ENCODE data around the gene DNAJB13. TPM values are rescaled to one million over a fixed set of nuclear protein-coding genes. Genes with fewer than 3 reads are reported as not detected.

Gene DNAJB13
- polyA plus RNA-seq, 1 of the 3 experiments (the other 2 are of a cell fraction): 0.51 TPM

DNA sequence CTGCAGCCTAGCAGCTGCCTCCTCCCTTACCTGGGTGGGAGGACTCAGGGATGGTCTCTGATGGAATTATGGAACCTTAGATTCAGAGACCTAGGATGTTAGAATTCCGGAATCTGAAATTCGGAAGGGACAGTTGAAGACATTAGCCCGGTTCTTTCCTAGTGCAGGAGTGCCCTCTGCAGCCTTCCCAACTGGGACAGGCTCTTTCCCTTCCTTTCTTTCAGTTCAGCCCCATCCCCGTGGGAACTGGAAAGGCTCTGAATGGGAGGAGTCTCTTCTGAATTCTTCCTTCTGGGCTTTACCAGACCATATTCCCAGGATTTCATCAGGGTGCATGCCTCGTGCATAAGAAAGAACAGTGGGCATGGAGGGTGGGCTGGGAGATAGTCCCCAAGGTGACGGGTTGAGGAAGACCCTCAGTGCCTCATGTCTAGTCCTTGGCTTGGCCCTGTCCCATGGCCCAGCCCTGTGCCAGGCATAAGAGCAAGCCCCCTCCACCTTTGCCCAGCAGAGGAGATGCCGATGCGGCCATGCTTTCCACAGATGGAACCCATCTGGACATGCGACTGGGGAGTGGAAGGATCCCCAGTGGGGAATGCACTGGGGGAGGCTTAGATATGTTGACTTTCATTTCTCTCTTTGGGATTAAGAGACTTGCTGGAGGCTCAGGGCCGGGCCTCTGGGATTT, 14.4 kb downstream of the DNAJB13 start:
- ChIA-PET POLR2A (no interaction called here), CTCF (interaction anchor here (0.6 to 3.4 kb wide), 16 partner anchors 9 to 606 kb away, joined by 3 to 21 read pairs (median 6); partner anchors contain the start of genes C2CD3, PPME1 and UCP2)
- H3K4me3 ChIP-seq (ENCODE audit: low read depth in 2 of 2, low read length in 1 of 2): no peak overlapping the region
- no peaks in the 10 kb centered on the region for H3K9me2 ChIP-seq
- H3K4me2 ChIP-seq: peak overlapping the region; percentile 71
- H3K27ac ChIP-seq (ENCODE audit: low read depth in 2 of 2, low read length in 1 of 2): no peak overlapping the region
- peaks cover 5 to 8% of the 10 kb centered on the region in 2 experiments; a peak in 2 of 4 replicates for H3K4me1 ChIP-seq (ENCODE audit: control insufficient read depth in 1 of 2, insufficient read depth in 2 of 2, low read depth in 1 of 2, low read length in 1 of 2)
- H3F3A ChIP-seq (replicated peaks; ENCODE audit: insufficient read depth): no peaks in the 10 kb centered on the region
- H3K9me3 ChIP-seq: no peaks in the 10 kb centered on the region
- no peaks in the 10 kb centered on the region for H4K20me1 ChIP-seq (ENCODE audit: insufficient read depth)
- H3K36me3 ChIP-seq (replicated peaks in 1 of 2; ENCODE audit: control insufficient read depth in 1 of 2, insufficient read depth in 2 of 2, low read length in 1 of 2): no peaks in the 10 kb centered on the region
- 74% methylated on average over 9 of the region's 10 CpGs for WGBS (ENCODE audit: low lambda C conversion rate)
- no peak overlapping the region for H3K9ac ChIP-seq
- H3K27me3 ChIP-seq (ENCODE audit: insufficient read depth): no peaks in the 10 kb centered on the region
- no peak for TF ChIP-seq FOXM1 (IDR thresholded peaks at IDR 0.05; ENCODE audit: low read depth)
- TF ChIP-seq, protein P1, sequence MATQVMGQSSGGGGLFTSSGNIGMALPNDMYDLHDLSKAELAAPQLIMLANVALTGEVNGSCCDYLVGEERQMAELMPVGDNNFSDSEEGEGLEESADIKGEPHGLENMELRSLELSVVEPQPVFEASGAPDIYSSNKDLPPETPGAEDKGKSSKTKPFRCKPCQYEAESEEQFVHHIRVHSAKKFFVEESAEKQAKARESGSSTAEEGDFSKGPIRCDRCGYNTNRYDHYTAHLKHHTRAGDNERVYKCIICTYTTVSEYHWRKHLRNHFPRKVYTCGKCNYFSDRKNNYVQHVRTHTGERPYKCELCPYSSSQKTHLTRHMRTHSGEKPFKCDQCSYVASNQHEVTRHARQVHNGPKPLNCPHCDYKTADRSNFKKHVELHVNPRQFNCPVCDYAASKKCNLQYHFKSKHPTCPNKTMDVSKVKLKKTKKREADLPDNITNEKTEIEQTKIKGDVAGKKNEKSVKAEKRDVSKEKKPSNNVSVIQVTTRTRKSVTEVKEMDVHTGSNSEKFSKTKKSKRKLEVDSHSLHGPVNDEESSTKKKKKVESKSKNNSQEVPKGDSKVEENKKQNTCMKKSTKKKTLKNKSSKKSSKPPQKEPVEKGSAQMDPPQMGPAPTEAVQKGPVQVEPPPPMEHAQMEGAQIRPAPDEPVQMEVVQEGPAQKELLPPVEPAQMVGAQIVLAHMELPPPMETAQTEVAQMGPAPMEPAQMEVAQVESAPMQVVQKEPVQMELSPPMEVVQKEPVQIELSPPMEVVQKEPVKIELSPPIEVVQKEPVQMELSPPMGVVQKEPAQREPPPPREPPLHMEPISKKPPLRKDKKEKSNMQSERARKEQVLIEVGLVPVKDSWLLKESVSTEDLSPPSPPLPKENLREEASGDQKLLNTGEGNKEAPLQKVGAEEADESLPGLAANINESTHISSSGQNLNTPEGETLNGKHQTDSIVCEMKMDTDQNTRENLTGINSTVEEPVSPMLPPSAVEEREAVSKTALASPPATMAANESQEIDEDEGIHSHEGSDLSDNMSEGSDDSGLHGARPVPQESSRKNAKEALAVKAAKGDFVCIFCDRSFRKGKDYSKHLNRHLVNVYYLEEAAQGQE (IDR thresholded peaks at IDR 0.05; ENCODE audit: low read depth, low read length): no peak
- TF ChIP-seq NRF1 (IDR thresholded peaks at IDR 0.05; ENCODE audit: low read depth, low read length): no peak
- TF ChIP-seq, protein P2, sequence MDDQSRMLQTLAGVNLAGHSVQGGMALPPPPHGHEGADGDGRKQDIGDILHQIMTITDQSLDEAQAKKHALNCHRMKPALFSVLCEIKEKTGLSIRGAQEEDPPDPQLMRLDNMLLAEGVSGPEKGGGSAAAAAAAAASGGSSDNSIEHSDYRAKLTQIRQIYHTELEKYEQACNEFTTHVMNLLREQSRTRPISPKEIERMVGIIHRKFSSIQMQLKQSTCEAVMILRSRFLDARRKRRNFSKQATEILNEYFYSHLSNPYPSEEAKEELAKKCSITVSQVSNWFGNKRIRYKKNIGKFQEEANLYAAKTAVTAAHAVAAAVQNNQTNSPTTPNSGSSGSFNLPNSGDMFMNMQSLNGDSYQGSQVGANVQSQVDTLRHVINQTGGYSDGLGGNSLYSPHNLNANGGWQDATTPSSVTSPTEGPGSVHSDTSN (IDR thresholded peaks at IDR 0.05): no peak
- TF ChIP-seq, protein P3, sequence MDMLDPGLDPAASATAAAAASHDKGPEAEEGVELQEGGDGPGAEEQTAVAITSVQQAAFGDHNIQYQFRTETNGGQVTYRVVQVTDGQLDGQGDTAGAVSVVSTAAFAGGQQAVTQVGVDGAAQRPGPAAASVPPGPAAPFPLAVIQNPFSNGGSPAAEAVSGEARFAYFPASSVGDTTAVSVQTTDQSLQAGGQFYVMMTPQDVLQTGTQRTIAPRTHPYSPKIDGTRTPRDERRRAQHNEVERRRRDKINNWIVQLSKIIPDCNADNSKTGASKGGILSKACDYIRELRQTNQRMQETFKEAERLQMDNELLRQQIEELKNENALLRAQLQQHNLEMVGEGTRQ (IDR thresholded peaks at IDR 0.05; ENCODE audit: borderline replicate concordance, low read depth, low read length): no peak
- TF ChIP-seq POLR2AphosphoS5 (IDR thresholded peaks at IDR 0.05; ENCODE audit: low read depth, low read length): no peak
- TF ChIP-seq YY1 (IDR thresholded peaks at IDR 0.05; ENCODE audit: low read depth): no peak
- TF ChIP-seq FOSL2 (IDR thresholded peaks at IDR 0.05; ENCODE audit: borderline replicate concordance, low read depth): no peak
- TF ChIP-seq FOXJ3 (CRISPR knock-in tag; IDR thresholded peaks at IDR 0.05): no peak
- TF ChIP-seq CHD2 (IDR thresholded peaks at IDR 0.05; ENCODE audit: low read length, partially characterized antibody): no peak
- TF ChIP-seq SIN3A (IDR thresholded peaks at IDR 0.05; ENCODE audit: borderline replicate concordance, low read depth, low read length): no peak
- no peak for TF ChIP-seq GATA2 (CRISPR knock-in tag; IDR thresholded peaks at IDR 0.05)
- TF ChIP-seq RCOR1 (IDR thresholded peaks at IDR 0.05; ENCODE audit: low read length): no peak
- TF ChIP-seq, protein P4, sequence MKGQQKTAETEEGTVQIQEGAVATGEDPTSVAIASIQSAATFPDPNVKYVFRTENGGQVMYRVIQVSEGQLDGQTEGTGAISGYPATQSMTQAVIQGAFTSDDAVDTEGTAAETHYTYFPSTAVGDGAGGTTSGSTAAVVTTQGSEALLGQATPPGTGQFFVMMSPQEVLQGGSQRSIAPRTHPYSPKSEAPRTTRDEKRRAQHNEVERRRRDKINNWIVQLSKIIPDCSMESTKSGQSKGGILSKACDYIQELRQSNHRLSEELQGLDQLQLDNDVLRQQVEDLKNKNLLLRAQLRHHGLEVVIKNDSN (IDR thresholded peaks at IDR 0.05; ENCODE audit: borderline replicate concordance, low read depth): no peak
- no peak for TF ChIP-seq GABPA (IDR thresholded peaks at IDR 0.05; ENCODE audit: low read depth)
- no peak for TF ChIP-seq NFIC (IDR thresholded peaks at IDR 0.05; ENCODE audit: borderline replicate concordance)
- TF ChIP-seq, protein P5, sequence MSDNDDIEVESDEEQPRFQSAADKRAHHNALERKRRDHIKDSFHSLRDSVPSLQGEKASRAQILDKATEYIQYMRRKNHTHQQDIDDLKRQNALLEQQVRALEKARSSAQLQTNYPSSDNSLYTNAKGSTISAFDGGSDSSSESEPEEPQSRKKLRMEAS (IDR thresholded peaks at IDR 0.05; ENCODE audit: low read depth): no peak
- TF ChIP-seq, protein P6, sequence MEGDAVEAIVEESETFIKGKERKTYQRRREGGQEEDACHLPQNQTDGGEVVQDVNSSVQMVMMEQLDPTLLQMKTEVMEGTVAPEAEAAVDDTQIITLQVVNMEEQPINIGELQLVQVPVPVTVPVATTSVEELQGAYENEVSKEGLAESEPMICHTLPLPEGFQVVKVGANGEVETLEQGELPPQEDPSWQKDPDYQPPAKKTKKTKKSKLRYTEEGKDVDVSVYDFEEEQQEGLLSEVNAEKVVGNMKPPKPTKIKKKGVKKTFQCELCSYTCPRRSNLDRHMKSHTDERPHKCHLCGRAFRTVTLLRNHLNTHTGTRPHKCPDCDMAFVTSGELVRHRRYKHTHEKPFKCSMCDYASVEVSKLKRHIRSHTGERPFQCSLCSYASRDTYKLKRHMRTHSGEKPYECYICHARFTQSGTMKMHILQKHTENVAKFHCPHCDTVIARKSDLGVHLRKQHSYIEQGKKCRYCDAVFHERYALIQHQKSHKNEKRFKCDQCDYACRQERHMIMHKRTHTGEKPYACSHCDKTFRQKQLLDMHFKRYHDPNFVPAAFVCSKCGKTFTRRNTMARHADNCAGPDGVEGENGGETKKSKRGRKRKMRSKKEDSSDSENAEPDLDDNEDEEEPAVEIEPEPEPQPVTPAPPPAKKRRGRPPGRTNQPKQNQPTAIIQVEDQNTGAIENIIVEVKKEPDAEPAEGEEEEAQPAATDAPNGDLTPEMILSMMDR (IDR thresholded peaks at IDR 0.05): no peak
- TF ChIP-seq, protein P7, sequence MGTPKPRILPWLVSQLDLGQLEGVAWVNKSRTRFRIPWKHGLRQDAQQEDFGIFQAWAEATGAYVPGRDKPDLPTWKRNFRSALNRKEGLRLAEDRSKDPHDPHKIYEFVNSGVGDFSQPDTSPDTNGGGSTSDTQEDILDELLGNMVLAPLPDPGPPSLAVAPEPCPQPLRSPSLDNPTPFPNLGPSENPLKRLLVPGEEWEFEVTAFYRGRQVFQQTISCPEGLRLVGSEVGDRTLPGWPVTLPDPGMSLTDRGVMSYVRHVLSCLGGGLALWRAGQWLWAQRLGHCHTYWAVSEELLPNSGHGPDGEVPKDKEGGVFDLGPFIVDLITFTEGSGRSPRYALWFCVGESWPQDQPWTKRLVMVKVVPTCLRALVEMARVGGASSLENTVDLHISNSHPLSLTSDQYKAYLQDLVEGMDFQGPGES (IDR thresholded peaks at IDR 0.05; ENCODE audit: low read depth, low read length): no peak
- TF ChIP-seq RFX5 (IDR thresholded peaks at IDR 0.05; ENCODE audit: low read length): no peak
- H2AFZ ChIP-seq (ENCODE audit: low read depth): peak overlapping the region; percentile 41; the same call in 1 of the 2 replicates
- no peak for DNase-seq
- no peaks in the 10 kb centered on the region for H3K79me2 ChIP-seq (ENCODE audit: insufficient read depth)
